Effector CD8-positive, alpha-beta T cell (primary cell): ENCODE data around the gene CHSY1.
"Not testable (repeated sequence)": the region's sequence is repeated elsewhere in the genome, so short reads cannot be mapped to it uniquely, and the experiment has no call there.

ENCODE experiments used
- DNase-seq: peaks from one replicate; lab custom pipeline; 2025; lab: John Stamatoyannopoulos, UW

The CHSY1 gene

GRCh38 chr15:101134780-101135179 is 117.1 kb downstream of the CHSY1 start:
- no peak for DNase-seq

- DNase-seq: no peak
Measured at GRCh38 chr15:101133751-101134261, 118.0 kb downstream of the CHSY1 start.

GRCh38 chr15:101133181-101133460 is 118.7 kb downstream of the CHSY1 start:
- DNase-seq: no peak

GRCh38 chr15:101132390-101133180 is 119.3 kb downstream of the CHSY1 start:
- no peak for DNase-seq

GRCh38 chr15:101131489-101132389 is 120.1 kb downstream of the CHSY1 start:
- DNase-seq: no peak

- DNase-seq: no peak
Measured at GRCh38 chr15:101129851-101130380, 121.9 kb downstream of the CHSY1 start.

GRCh38 chr15:101128221-101129015 is 123.4 kb downstream of the CHSY1 start:
- no peak for DNase-seq

- no peak for DNase-seq
Measured at GRCh38 chr15:101127506-101128076, 124.3 kb downstream of the CHSY1 start.

GRCh38 chr15:101126618-101127505 is 125.0 kb downstream of the CHSY1 start:
- DNase-seq: no peak

GRCh38 chr15:101125881-101126428 is 125.9 kb downstream of the CHSY1 start:
- not testable (repeated sequence) for DNase-seq
